K562 (cell line): ENCODE data around the gene YBX3. TPM values are rescaled to one million over a fixed set of nuclear protein-coding genes. Genes with fewer than 3 reads are reported as not detected.

Experiments
- CREB3 ChIP-seq: fragments of 450-650 bp; conservative IDR thresholded peaks from 2 replicates; pipeline ENCODE4 v1.6.1; 2016; ENCODE audit warnings: missing genetic modification characterization, low read depth, mild to moderate bottlenecking, missing compliant biosample characterization, moderate library complexity
- CTBP1 ChIP-seq: fragments of 450-650 bp; IDR thresholded peaks from 2 replicates; pipeline ENCODE4 v1.6.1; 2016; ENCODE audit warnings: borderline replicate concordance
- UBTF ChIP-seq, 2 experiments: IDR thresholded peaks; 2 replicates each; pipeline ENCODE4 v1.6.1; 2012; ENCODE audit warnings: improper control_type of control experiment in 2 of 2, low read depth in 2 of 2, low read length in 2 of 2, borderline replicate concordance in 1 of 2
- XRCC5 ChIP-seq: fragments of 200-400 bp; formaldehyde crosslinking; IDR thresholded peaks from 2 replicates; pipeline ENCODE4 v1.6.1; 2017; ENCODE audit warnings: low read depth, mild to moderate bottlenecking, low read length
- ZNF184 ChIP-seq: sonication (generic); formaldehyde crosslinking; IDR thresholded peaks from 2 replicates; pipeline ENCODE4 v1.5.0; 2020; ENCODE audit warnings: missing genetic modification reagents
- ZNF77 ChIP-seq: fragments of 250-450 bp; sonication (Bioruptor Pico); IDR thresholded peaks from 2 replicates; pipeline ENCODE4 v1.5.0; 2020
- polyA plus RNA-seq, 8 experiments: library from polyadenylated mRNA; depleted of rRNA in 4 of 8; stranded (reverse) in 5 of 8; unstranded in 3 of 8; fragments of >200 nt; fragmentation: Nextera tagmentation in 2 of 8; fragmentation: Illumina TruSeq in 1 of 8; extraction: Ambion mirVana in 2 of 8; extraction: Trizol in 1 of 8; gene quantifications; 2 replicates each; pipeline versions ENCODE4 v1.2.1 to v1.2.3, GENCODE V29; 2011 to 2014; ENCODE audit warnings: inconsistent platforms in 1 of 8, missing spikeins in 1 of 8
- total RNA-seq, 7 experiments: library from RNA; depleted of rRNA in 6 of 7; stranded (reverse); fragments of >200 nt in 6 of 7; fragmentation: Illumina TruSeq in 2 of 7; extraction: Trizol in 2 of 7; gene quantifications; 2 replicates each; pipeline versions ENCODE4 v1.2.1 to v1.2.3, GENCODE V29; 2011 to 2021; ENCODE audit warnings: low replicate concordance in 1 of 7
- TF ChIP-seq, protein P1 (sequence below), 2 experiments: fragments of 450-650 bp; conservative IDR thresholded peaks; 2 replicates each; pipeline ENCODE4 v1.6.1; 2017; ENCODE audit warnings: mild to moderate bottlenecking in 2 of 2, moderate library complexity in 2 of 2
- TF ChIP-seq, protein P2 (sequence below): fragments of 450-650 bp; formaldehyde crosslinking; IDR thresholded peaks from 2 replicates; pipeline ENCODE4 v1.4.0; 2022; ENCODE audit warnings: missing genetic modification characterization
- TF ChIP-seq, protein P3 (sequence below): sonication (generic); formaldehyde crosslinking; IDR thresholded peaks from 2 replicates; pipeline ENCODE4 v1.8.0; 2023; ENCODE audit warnings: mild to moderate bottlenecking, missing genetic modification reagents

Gene YBX3
- total and polyA plus RNA-seq, 9 of the 15 experiments (the other 6 are each of a cell fraction or from before 2014, with no cell fraction given), result 47.0 to 239 (median 81.5) TPM

DNA sequence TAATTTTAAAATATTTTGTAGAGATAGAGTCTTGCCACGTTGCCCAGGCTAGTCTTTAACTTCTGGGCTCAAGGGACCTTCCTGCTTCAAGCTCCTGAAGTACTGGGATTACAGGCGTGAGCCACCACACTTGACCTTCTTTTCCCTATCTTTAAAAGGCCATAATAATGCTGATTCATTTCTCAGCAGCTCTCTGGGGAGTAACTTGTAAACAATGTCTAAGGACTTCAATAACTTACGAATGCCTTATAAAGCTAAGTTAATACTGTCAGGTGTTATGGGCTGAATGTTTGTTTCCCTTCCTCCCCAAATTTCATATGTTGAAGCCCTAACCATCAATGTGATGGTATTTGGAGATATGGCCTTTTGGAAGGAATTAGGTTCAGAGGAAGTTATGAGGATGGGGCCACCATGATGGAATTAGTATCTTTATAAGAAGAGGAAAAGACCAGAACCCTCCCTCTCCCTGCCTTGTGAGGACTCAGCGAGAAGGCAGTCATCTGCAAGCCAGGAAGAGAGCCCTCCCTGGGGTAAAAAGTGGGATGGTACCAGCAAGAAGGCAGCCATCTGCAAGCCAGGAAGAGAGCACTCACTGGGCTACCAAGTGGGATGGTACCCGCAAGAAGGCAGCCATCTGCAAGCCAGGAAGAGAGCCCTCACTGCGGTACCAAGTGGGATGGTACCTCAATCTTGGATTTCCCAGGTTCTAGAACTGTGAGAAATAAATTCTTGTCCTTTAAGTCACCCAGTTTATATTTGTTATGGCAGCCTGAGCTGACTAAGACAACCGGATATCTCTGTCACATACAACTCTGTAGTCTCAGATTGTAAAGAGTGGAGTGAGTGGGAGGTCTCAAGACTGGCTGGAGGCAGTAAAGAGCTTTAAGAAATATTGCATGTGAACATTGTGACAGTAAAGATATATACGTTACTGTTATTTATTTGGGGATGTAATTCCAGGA lies 16.3 kb upstream of the YBX3 start (continued):
- TF ChIP-seq, protein P1, sequence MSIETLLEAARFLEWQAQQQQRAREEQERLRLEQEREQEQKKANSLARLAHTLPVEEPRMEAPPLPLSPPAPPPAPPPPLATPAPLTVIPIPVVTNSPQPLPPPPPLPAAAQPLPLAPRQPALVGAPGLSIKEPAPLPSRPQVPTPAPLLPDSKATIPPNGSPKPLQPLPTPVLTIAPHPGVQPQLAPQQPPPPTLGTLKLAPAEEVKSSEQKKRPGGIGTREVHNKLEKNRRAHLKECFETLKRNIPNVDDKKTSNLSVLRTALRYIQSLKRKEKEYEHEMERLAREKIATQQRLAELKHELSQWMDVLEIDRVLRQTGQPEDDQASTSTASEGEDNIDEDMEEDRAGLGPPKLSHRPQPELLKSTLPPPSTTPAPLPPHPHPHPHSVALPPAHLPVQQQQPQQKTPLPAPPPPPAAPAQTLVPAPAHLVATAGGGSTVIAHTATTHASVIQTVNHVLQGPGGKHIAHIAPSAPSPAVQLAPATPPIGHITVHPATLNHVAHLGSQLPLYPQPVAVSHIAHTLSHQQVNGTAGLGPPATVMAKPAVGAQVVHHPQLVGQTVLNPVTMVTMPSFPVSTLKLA (conservative IDR thresholded peaks at IDR 0.05), result 0 out of 4 replicates have a peak, but pooled peaks of 1 of the 2 experiments have one; percentile 15
- TF ChIP-seq ZNF184 (no peak), CREB3 (tag) (0 out of 2 replicates have a peak, but pooled peaks have one; percentile 32), UBTF (IDR thresholded peaks at IDR 0.05; ENCODE audit: borderline replicate concordance in 1 of 2, low read depth in 2 of 2, low read length in 2 of 2) (no peak), XRCC5 (no peak), ZNF77 (CRISPR knock-in tag) (no peak), CTBP1 (no peak)
- TF ChIP-seq, protein P2, sequence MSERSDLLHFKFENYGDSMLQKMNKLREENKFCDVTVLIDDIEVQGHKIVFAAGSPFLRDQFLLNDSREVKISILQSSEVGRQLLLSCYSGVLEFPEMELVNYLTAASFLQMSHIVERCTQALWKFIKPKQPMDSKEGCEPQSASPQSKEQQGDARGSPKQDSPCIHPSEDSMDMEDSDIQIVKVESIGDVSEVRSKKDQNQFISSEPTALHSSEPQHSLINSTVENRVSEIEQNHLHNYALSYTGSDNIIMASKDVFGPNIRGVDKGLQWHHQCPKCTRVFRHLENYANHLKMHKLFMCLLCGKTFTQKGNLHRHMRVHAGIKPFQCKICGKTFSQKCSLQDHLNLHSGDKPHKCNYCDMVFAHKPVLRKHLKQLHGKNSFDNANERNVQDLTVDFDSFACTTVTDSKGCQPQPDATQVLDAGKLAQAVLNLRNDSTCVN, result no peak
- TF ChIP-seq, protein P3, sequence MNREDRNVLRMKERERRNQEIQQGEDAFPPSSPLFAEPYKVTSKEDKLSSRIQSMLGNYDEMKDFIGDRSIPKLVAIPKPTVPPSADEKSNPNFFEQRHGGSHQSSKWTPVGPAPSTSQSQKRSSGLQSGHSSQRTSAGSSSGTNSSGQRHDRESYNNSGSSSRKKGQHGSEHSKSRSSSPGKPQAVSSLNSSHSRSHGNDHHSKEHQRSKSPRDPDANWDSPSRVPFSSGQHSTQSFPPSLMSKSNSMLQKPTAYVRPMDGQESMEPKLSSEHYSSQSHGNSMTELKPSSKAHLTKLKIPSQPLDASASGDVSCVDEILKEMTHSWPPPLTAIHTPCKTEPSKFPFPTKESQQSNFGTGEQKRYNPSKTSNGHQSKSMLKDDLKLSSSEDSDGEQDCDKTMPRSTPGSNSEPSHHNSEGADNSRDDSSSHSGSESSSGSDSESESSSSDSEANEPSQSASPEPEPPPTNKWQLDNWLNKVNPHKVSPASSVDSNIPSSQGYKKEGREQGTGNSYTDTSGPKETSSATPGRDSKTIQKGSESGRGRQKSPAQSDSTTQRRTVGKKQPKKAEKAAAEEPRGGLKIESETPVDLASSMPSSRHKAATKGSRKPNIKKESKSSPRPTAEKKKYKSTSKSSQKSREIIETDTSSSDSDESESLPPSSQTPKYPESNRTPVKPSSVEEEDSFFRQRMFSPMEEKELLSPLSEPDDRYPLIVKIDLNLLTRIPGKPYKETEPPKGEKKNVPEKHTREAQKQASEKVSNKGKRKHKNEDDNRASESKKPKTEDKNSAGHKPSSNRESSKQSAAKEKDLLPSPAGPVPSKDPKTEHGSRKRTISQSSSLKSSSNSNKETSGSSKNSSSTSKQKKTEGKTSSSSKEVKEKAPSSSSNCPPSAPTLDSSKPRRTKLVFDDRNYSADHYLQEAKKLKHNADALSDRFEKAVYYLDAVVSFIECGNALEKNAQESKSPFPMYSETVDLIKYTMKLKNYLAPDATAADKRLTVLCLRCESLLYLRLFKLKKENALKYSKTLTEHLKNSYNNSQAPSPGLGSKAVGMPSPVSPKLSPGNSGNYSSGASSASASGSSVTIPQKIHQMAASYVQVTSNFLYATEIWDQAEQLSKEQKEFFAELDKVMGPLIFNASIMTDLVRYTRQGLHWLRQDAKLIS (CRISPR knock-in tag), result no peak
